Panc1 (cell line): ENCODE results near the gene LCA5L.

ENCODE experiments used
- POLR2AphosphoS5 ChIP-seq: IDR thresholded peaks from 2 replicates; pipeline ENCODE4 v1.6.1; 2012; ENCODE audit warnings: mild to moderate bottlenecking, low read depth, low read length, moderate library complexity
- SIN3A ChIP-seq: IDR thresholded peaks from 2 replicates; pipeline ENCODE4 v1.6.1; 2012; ENCODE audit warnings: low read depth, mild to moderate bottlenecking, low read length, moderate library complexity, borderline replicate concordance; ENCODE audit not compliant: insufficient read depth
- TF ChIP-seq, protein P1 (sequence below): fragments of 450-650 bp; IDR thresholded peaks from 2 replicates; pipeline ENCODE4 v1.5.1; 2017; ENCODE audit warnings: mild to moderate bottlenecking
- TF ChIP-seq, protein P2 (sequence below), 2 experiments: IDR thresholded peaks; 2 replicates each; pipeline ENCODE4 v1.6.1; 2011 to 2012; ENCODE audit warnings: low read depth in 2 of 2, control low read depth in 1 of 2, low read length in 1 of 2, mild to moderate bottlenecking in 1 of 2, moderate library complexity in 1 of 2; ENCODE audit not compliant: insufficient read depth in 1 of 2

GRCh38 chr21:39388038-39388810, 57.4 kb downstream of the LCA5L start:
- TF ChIP-seq, protein P1, sequence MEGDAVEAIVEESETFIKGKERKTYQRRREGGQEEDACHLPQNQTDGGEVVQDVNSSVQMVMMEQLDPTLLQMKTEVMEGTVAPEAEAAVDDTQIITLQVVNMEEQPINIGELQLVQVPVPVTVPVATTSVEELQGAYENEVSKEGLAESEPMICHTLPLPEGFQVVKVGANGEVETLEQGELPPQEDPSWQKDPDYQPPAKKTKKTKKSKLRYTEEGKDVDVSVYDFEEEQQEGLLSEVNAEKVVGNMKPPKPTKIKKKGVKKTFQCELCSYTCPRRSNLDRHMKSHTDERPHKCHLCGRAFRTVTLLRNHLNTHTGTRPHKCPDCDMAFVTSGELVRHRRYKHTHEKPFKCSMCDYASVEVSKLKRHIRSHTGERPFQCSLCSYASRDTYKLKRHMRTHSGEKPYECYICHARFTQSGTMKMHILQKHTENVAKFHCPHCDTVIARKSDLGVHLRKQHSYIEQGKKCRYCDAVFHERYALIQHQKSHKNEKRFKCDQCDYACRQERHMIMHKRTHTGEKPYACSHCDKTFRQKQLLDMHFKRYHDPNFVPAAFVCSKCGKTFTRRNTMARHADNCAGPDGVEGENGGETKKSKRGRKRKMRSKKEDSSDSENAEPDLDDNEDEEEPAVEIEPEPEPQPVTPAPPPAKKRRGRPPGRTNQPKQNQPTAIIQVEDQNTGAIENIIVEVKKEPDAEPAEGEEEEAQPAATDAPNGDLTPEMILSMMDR, result peak; percentile 93
- no peak for TF ChIP-seq POLR2AphosphoS5
- TF ChIP-seq, protein P2, sequence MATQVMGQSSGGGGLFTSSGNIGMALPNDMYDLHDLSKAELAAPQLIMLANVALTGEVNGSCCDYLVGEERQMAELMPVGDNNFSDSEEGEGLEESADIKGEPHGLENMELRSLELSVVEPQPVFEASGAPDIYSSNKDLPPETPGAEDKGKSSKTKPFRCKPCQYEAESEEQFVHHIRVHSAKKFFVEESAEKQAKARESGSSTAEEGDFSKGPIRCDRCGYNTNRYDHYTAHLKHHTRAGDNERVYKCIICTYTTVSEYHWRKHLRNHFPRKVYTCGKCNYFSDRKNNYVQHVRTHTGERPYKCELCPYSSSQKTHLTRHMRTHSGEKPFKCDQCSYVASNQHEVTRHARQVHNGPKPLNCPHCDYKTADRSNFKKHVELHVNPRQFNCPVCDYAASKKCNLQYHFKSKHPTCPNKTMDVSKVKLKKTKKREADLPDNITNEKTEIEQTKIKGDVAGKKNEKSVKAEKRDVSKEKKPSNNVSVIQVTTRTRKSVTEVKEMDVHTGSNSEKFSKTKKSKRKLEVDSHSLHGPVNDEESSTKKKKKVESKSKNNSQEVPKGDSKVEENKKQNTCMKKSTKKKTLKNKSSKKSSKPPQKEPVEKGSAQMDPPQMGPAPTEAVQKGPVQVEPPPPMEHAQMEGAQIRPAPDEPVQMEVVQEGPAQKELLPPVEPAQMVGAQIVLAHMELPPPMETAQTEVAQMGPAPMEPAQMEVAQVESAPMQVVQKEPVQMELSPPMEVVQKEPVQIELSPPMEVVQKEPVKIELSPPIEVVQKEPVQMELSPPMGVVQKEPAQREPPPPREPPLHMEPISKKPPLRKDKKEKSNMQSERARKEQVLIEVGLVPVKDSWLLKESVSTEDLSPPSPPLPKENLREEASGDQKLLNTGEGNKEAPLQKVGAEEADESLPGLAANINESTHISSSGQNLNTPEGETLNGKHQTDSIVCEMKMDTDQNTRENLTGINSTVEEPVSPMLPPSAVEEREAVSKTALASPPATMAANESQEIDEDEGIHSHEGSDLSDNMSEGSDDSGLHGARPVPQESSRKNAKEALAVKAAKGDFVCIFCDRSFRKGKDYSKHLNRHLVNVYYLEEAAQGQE (IDR thresholded peaks at IDR 0.05; ENCODE audit: insufficient read depth in 1 of 2, low read depth in 2 of 2, low read length in 1 of 2), result no peak
- TF ChIP-seq SIN3A, result no peak
